ENCODE results near the gene PRR20D.
"Not testable (repeated sequence)": the region's sequence is repeated elsewhere in the genome, so short reads cannot be mapped to it uniquely, and the experiment has no call there.

The PRR20D gene

GRCh38 chr13:57160332-57160731, at the start of gene PRR20D:
PRR20D (plus strand) TSS chr13:57160632; CDS start chr13:57161019, 387 bp downstream.
- not testable (repeated sequence) for DNase-seq

- no peak for DNase-seq
Measured at GRCh38 chr13:57114945-57115344, 45.5 kb upstream of the PRR20D start.

GRCh38 chr13:57123681-57124080, 36.8 kb upstream of the PRR20D start:
- DNase-seq: no peak

- DNase-seq: no peak
Measured at GRCh38 chr13:57128909-57129308, 31.5 kb upstream of the PRR20D start.

- no peak for DNase-seq
Measured at GRCh38 chr13:57136093-57136492, 24.3 kb upstream of the PRR20D start.

GRCh38 chr13:57137585-57137984, 22.8 kb upstream of the PRR20D start:
- DNase-seq: no peak

GRCh38 chr13:57138988-57139387, 21.4 kb upstream of the PRR20D start:
- DNase-seq: no peak

- DNase-seq: not testable (repeated sequence)
Measured at GRCh38 chr13:57139781-57140180, 20.7 kb upstream of the PRR20D start.

- DNase-seq: not testable (repeated sequence)
Measured at GRCh38 chr13:57140235-57140968, 20.0 kb upstream of the PRR20D start, which contains the start of gene PRR20A. PRR20A (plus strand) TSS chr13:57140918; CDS start chr13:57141305, 387 bp downstream.

GRCh38 chr13:57147188-57147587, 13.2 kb upstream of the PRR20D start, which contains the start of gene PRR20B:
PRR20B (plus strand) TSS chr13:57147488; CDS start chr13:57147875, 387 bp downstream.
- not testable (repeated sequence) for DNase-seq

GRCh38 chr13:57148106-57148505, 12.3 kb upstream of the PRR20D start:
- DNase-seq: not testable (repeated sequence)

- not testable (repeated sequence) for DNase-seq
Measured at GRCh38 chr13:57153761-57154160, 6.7 kb upstream of the PRR20D start, which contains the start of gene PRR20C. PRR20C (plus strand) TSS chr13:57154061; CDS start chr13:57154448, 387 bp downstream.

GRCh38 chr13:57166897-57167296, 6.5 kb downstream of the PRR20D start, which contains the start of gene PRR20E:
PRR20E (plus strand) TSS chr13:57167197; CDS start chr13:57167584, 387 bp downstream.
- DNase-seq: not testable (repeated sequence)

- DNase-seq: no peak
Measured at GRCh38 chr13:57191667-57192066, 31.2 kb downstream of the PRR20D start.

- DNase-seq: no peak
Measured at GRCh38 chr13:57212989-57213388, 52.6 kb downstream of the PRR20D start.
